Astrocyte of the hippocampus (primary cell): ENCODE data around the gene GTF2IRD1.
"Not testable (repeated sequence)": the region's sequence is repeated elsewhere in the genome, so short reads cannot be mapped to it uniquely, and the experiment has no call there.

Experiments used
- DNase-seq: peaks from one replicate; pipeline ENCODE4 v3.0.0; 2011; ENCODE audit warnings: low read depth, low spot score

The GTF2IRD1 gene, protein sequence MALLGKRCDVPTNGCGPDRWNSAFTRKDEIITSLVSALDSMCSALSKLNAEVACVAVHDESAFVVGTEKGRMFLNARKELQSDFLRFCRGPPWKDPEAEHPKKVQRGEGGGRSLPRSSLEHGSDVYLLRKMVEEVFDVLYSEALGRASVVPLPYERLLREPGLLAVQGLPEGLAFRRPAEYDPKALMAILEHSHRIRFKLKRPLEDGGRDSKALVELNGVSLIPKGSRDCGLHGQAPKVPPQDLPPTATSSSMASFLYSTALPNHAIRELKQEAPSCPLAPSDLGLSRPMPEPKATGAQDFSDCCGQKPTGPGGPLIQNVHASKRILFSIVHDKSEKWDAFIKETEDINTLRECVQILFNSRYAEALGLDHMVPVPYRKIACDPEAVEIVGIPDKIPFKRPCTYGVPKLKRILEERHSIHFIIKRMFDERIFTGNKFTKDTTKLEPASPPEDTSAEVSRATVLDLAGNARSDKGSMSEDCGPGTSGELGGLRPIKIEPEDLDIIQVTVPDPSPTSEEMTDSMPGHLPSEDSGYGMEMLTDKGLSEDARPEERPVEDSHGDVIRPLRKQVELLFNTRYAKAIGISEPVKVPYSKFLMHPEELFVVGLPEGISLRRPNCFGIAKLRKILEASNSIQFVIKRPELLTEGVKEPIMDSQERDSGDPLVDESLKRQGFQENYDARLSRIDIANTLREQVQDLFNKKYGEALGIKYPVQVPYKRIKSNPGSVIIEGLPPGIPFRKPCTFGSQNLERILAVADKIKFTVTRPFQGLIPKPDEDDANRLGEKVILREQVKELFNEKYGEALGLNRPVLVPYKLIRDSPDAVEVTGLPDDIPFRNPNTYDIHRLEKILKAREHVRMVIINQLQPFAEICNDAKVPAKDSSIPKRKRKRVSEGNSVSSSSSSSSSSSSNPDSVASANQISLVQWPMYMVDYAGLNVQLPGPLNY

DNA sequence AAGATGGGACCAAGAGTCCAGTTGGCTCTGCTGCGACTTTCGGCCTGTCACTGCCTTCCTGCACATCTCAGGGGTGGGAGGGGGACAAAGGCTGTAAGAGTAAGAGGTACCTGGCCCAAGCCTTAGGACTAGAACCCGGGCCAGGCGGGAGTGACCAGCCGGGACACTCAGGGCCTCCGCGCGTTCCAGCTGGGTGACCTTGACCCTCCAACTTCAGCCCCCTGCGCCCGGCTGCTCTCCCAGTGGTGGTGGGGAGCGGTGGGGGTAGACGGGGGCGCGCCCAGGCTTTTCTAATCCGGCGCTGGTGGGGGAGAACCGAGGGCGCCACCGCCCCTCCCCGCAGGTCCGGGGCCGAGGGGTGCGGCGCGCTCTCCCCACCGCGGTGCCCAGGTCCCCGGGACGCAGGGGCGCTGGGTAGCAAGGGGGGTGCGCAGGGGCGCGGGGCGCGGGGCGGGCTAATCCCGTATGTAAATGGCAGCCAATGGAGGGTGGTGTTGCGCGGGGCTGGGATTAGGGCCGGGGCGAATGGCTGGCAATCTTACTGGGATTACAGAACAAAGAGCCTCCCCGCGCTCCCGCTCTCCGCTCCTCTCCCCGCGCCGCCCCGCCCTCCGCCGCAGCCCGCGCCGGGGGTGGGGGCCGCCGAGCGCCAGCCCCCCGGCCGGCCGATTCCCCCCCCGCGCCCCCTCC, at the start of gene GTF2IRD1:
Gene GTF2IRD1, plus strand, starts transcription at position 585 of the 690 bp plus-strand sequence. CDS start 54,175 bp downstream, outside the sequence.
- peak; percentile 82 for DNase-seq

DNA sequence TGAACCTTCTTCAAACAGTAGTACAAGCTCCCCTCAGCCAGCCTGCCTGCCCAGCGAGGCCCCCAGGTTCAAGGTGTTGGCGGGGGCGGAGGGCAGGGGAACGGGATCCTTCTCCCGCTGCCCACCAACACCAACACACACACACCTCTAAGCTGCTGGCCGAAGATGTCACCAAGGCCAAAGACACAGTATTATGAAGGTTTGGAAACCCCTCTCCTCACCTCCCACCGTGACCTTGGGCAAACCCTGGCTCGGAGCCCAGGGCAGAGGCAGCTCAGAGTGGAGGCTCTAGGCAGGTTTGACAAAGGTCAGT, 49.4 kb upstream of the GTF2IRD1 start:
- DNase-seq, result no peak

DNA sequence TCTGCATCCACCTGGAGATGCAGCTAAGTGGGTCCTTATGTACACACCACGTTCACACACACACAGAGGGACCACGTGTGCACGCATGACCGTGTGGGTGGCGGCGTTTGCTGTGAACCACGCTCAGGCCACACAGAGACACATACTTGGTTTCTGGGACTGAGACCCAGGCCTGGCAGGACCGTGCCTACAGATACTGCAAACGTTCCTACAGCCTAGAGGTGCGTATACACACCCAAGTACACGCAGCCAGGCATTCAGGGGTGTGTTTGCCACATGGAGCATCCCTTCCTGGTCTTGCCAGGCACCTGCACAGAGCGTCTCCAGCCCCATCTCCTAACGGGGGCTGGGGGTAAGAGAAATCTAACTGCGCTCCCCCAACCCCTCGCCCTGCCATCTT, 49.0 kb upstream of the GTF2IRD1 start:
- no peak for DNase-seq

DNA sequence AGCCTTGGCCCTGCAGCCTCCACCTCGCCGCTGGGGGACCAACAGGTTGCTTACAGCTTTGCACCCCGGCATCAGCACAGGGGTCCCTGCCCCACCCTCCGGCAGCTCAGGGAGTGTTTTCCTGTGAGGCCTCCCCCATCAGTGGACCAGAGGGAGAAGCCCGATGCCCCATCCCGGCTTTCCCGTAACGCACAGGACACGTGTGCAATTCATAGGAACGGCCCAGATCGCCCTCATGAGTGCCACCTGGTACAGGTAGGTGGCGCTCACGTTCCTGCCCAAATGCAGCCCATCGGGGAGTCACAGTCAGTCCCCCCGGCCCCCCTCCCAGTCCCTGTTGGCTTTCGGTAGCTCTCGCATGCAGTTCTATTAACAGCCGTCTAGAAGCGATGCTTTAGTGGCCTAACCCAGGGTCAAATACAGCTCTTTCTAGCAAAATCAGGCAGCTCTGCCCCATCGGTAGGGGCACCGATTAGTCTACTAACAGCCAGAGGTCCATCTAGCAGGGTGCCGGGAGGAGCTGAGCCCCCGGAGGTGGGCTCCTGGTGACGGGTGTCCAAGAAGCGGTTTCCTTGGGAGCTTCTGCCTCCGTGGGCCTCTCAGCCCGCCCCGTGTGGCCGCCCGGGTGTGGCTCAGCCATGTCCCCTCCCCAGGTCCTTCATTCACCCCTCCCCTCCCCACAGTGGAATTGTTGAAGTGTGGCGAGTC, 48.4 kb upstream of the GTF2IRD1 start:
- DNase-seq, result peak; percentile 31

DNA sequence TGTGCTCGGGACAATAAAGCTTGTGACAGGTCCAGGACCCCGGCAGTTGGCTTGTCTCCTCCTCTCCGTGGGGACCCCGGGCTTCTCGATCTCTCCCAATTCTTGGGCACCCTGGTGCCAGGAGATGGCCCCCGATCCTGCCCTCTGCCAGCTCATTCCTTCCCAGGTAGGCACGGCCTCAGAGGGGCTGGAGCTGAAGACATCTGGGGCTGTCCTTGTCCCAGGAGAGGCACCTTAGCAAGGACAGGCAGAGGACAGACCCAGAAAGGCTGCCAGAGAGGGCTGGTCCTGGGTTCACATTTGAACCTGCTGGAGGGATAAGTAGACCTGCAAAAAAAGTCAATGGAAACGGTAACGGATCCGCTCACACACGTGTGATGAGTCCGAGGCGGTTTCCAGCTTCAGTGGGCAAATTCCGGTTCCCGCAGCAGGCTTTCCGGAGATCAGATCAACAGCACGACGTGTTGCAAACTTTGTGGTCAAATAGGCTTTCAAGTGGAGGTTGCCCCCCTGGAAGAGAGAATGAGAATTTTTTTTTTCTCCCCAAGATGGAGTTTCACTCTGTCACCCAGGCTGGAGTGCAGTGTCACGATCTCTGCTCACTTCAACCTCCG, 47.7 kb upstream of the GTF2IRD1 start:
- no peak for DNase-seq

DNA sequence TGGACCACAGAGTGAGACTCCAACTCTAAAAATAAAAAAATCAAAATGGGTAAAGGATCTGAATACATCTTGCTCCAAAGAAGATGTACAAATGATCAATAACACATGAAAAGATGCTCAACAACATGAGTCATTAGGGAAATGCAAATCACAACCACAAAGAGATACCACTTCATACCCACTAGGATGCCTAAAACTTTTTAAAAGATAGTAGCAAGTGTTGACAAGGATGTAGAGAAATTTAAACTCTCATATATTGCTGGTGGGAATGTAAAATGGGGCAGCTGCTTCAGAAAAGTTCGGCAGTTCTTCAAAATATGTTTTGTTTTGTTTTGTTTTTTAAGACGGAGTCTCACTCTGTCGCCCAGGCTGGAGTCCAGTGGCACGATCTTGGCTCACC, 45.7 kb upstream of the GTF2IRD1 start:
- DNase-seq, result no peak

DNA sequence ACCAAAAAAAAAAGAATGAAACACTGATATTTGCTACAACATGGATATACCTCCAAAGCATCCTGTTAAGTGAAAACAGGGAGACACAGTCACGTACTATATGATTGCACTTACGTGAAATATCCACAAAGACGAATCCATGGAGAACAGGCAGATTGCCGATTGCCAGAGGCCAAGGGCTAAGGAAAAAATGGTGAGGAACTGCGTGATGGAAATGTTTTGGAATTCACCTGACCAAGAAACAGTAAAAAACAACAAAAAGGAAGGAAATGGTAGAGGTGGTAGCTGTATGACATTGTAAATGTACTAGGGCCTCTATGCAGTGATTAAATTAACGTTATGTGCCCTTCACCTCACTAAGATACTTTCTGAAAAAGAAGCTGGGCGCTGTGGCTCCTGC, 44.1 kb upstream of the GTF2IRD1 start:
- no peak for DNase-seq

DNA sequence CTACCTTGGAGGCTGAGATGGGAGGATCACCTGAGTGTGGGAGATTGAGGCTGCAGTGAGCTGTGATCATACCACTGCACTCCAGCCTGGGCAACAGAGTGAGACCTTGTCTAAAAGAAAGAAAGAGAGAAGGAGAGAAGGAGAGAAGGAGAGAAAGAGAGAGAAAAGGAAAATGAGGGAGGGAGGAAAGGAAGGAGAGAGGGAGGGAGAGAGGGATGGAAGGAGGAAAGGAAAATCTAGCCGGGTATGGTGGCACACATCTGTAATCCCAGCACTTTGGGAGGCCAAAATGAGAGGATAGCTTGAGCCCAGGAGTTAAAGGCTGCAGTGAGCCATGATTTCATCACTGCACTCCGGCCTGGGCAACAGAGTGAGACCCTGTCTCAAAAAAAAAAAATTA, 42.9 kb upstream of the GTF2IRD1 start:
- no peak for DNase-seq

DNA sequence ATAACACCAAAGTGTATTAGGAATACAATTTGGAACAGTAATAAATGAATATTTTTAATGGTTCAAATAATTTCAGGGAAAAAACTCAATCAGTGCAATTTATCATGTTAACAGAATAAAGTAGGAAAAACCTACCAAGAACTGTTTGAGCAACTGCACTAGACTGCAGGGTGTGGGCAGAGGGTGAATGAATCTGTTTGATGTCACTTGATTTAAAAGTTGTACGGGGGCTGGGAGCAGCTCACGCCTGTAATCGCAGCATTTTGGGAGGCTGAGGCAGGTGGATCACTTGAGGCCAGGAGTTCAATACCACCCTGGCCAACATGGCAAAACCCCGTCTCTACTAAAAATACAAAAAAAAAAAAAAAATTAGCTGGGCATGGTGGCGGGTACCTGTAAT, 42.1 kb upstream of the GTF2IRD1 start:
- DNase-seq, result not testable (repeated sequence)

DNA sequence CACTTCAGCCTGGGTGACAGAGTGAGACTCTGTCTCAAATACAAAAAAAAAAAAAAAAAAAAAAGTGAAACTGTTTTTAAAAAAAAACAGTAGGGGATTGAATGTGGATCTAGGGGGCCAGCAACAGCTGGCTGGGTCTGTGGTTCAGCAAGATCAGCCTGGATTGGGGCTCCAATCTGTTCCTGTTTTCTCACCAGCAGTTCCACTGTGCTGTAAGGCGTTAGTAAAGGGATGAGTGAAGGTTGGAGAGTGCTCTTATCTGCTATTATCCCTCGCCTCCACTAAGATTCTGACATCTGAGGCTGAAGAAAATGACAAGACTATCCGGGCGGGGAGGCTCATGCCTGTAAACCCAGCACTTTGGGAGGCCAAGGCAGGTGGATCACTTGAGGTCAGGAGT, 41.6 kb upstream of the GTF2IRD1 start:
- DNase-seq, result no peak

DNA sequence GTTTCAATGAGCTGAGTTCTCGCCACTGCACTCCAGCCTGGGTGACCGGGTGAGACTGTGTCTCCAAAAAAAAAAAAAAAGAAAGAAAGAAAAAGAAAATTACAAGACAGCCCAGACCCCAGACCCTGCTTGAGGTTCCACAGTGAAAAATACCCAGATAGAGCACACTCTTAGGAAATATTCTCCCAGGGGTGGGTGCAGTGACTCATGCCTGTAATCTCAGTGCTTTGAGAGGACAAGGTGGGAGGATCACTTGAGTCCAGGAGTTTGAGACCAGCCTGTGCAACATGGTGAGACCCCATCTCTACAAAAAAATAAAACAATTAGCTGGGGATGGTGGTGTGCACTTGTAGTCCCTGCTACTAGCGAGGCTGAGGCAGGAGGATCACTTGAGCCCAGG, 41.1 kb upstream of the GTF2IRD1 start:
- no peak for DNase-seq

DNA sequence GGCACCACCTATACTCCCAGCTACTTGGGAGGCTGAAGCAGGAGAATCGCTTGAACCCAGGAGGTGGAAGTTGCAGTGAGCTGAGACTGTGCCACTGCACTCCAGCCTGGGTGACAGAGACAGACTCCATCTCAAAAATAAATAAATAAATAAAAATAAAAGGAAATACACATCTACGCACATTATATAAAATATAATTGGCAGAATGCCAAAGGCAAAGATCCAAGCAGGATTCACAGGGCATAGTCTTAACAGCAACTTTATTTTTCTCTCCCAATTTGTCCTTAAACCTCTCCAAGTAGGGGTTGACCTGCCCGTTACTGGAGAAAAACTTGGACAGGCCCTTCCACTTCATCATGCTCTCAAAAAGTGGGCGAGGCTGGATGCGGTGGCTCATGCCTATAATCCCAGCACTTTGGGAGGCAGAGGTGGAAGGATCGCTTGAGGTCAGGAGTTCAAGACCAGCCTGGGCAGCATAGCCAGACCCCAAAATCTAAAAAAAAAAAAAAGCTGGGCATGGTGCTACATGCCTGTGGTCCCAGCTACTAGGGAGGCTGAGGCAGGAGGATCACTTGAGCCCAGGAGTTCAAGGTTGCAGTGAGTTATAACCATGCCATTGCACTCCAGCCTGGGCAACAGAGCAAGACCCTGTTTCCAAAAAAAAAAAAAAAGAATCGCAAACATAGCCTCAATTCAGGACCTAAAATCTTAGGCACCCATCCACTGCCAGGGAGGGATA, 38.9 kb upstream of the GTF2IRD1 start:
- not testable (repeated sequence) for DNase-seq

DNA sequence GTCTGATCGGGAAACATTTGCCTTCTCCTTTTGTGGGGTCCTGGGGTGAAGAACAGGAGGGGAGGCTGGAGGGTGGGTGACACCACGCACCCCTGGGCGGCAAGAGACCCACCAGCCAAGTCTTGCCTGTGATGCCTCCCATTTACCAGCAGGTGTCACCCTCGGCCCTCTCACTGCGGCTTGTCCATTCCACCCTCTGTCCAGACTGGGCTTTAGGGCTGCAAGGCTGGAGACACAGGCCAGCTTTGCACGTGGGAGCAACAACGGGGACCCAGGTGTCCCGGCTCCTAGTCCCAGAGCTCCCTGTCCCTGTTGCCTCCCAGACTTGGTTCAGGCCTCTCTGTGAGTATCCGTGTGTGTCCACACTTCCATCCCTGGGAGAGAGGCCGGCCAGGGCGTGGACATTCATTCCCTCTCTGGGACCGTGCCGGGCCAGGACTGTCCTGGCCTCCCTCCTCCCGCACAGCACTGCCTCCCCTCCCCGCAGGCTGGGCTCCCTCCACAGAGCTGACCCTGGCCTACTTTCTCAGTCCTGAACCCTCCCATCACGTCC, 36.2 kb upstream of the GTF2IRD1 start:
- peak; percentile 82 for DNase-seq

DNA sequence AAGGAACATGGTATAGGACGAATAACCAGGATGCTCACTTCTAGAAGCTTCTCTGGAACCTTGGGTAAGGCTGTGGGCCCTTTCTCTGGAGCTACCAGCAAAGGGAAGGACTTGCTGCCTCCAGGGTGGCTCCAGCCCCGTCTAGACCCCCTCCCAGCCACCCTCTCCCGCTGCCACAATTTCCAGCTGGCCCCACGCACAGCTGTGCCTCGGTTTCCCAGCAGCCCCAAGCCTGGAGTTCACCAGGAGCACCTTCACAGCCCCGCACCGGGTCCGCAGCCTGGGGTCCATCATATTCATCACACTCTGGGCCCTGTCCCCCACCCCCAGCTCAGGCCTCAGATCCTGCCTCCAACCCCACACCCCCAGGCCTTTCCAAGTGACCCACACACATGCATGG, 35.6 kb upstream of the GTF2IRD1 start:
- DNase-seq, result no peak

DNA sequence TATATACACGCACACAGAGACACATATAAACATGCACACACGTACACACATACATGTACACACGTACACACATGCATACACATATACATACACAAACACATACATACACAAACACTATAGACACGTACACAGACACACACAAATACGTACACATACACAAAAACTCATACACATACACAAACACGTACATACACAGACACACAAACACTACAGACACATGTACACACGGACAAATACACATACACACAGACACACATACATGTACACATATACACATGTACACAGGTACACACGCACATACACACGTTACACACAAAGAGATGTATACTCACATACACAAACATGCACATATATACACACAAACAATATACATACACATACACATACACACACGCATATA, 35.2 kb upstream of the GTF2IRD1 start:
- no peak for DNase-seq

DNA sequence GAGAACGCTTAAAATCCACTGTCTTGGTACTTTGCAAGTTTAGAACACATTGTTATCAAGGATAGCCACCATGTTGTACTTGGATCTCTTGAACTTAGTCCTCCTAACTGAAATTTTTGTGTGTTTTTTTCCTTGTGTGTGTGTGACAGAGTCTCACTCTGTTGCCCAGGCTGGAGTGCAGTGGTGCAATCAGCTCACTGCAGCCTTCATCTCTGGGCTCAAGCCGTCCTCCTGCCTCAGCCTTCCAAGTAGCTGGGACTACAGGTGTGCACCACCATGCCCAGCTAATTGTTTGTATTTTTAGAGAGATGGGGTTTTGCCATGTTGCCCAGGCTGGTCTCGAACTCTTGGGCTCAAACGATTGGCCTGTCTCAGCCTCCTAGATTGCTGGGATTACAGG, 34.5 kb upstream of the GTF2IRD1 start:
- not testable (repeated sequence) for DNase-seq

DNA sequence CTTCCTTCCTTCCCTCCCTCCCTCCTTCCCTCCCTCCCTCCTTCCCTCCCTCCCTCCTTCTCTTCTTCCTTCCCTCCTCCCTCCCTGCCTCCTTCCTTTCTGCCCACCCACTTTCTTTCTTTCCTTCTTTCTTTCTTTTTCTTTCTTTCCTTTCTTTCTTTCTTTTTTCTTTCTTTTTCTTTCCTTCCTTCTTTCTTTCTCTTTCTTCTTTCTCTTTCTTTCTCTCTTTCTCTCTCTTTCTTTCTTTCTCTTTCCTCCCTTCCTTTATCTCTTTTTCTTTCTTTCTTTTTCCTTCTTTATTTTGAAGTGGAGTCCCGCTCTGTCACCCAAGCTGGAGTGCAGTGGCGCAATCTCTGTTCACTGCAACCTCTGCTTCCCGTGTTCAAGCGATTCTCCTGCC, 33.7 kb upstream of the GTF2IRD1 start:
- no peak for DNase-seq

DNA sequence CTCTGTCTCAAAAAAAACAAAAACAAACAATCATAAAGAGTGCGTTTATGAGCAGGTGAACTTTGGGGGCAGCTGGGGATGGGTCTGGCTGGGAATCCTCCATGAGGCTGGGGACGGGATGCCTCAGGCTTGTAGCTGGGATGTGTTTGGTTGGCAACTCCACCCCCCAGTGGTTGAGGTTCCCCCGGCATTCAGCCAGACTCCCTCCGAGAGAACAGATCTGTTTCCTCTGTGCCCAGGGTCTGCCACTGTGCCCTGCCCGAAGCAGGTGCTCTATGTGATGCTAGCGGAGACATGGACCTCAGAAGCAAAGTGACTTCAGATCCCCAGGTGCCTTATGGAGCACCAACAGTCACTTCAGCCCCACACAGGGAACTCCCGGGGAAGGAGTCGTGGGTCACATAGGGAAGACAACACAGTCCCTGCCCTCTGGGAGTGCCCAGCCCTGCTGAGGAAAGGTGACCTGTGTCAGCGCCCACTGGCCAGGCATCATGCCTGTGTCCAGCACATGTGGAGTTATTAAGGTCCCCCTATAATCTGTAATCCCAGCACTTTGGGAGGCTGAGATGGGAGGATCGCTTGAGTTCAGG, 29.3 kb upstream of the GTF2IRD1 start:
- no peak for DNase-seq

DNA sequence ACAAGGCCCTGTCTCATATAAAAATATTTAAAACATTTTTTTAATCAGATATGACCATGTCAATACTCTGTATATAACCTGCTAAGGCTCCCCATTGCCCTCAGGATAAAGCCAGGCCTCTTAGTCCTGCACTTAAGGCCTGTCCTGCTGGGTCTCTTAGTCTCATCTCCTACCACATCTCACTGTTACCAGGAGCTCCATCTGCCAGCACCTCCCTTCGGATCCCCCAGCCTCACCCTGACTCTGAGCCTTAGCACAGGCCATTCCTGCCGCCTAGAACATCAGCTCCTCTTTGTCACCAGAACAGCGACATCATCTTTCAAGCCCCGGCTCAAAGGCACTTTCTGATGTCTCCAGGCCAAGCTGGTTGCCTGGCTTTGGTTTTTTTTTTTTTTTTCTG, 25.7 kb upstream of the GTF2IRD1 start:
- no peak for DNase-seq
